HFFc6 (cell line): ENCODE measurements around the gene SORL1-AS1.

Source experiments
- DNase-seq: peaks from one replicate; pipeline ENCODE4 v3.0.0-alpha.2; 2018
- H3K27ac Mint-ChIP-seq: 2 replicates; pipeline ENCODE4 v1.8.0; 2020; ENCODE audit warnings: mild to moderate bottlenecking, mixed read lengths
- H3K27me3 Mint-ChIP-seq: 2 replicates; pipeline ENCODE4 v1.8.0; 2021; ENCODE audit warnings: mild to moderate bottlenecking, moderate library complexity, mixed read lengths; ENCODE audit not compliant: insufficient read depth
- H3K36me3 Mint-ChIP-seq: 2 replicates; pipeline ENCODE4 v1.8.0; 2021; ENCODE audit warnings: low read depth, mixed read lengths
- H3K4me1 Mint-ChIP-seq: 2 replicates; pipeline ENCODE4 v1.8.0; 2020; ENCODE audit warnings: low read depth, mixed read lengths
- H3K4me3 Mint-ChIP-seq: 2 replicates; pipeline ENCODE4 v1.8.0; 2020; ENCODE audit warnings: mild to moderate bottlenecking, moderate library complexity, mixed read lengths
- H3K9me3 Mint-ChIP-seq: 2 replicates; pipeline ENCODE4 v1.8.0; 2020; ENCODE audit warnings: mild to moderate bottlenecking, mixed read lengths
- CTCF ChIP-seq: fragments of 200-600 bp; sonication (generic); IDR thresholded peaks from 2 replicates; pipeline ENCODE4 v1.5.0; 2021; ENCODE audit warnings: antibody characterized with exemption, mild to moderate bottlenecking

SORL1-AS1 gene

GRCh38 chr11:121446752-121447156 lies 6.0 kb downstream of the SORL1-AS1 start:
- no peak overlapping the region for H3K27ac Mint-ChIP-seq

GRCh38 chr11:121445071-121445768 lies 7.5 kb downstream of the SORL1-AS1 start:
- Mint-ChIP-seq H3K9me3 (no peaks in the 10 kb centered on the region), H3K36me3 (no peaks in the 10 kb centered on the region), H3K27ac (no peak overlapping the region), H3K4me3 (no peak overlapping the region), H3K27me3 (peaks cover 14% of the 10 kb centered on the region), H3K4me1 (peaks cover 5% of the 10 kb centered on the region; the same call in 1 of the 2 replicates)
- no peak for DNase-seq
- no peak for TF ChIP-seq CTCF

More at GRCh38 chr11:121446752-121447156, 6.0 kb downstream of the SORL1-AS1 start:
- Mint-ChIP-seq H3K4me3 (no peak overlapping the region), H3K4me1 (peaks cover 5% of the 10 kb centered on the region; the same call in 1 of the 2 replicates), H3K9me3 (no peaks in the 10 kb centered on the region), H3K36me3 (no peaks in the 10 kb centered on the region), H3K27me3 (peaks cover 23% of the 10 kb centered on the region)
- peak; percentile 54 for TF ChIP-seq CTCF
- no peak for DNase-seq

GRCh38 chr11:121444526-121444925 lies 8.2 kb downstream of the SORL1-AS1 start:
- Mint-ChIP-seq H3K27me3 (peaks cover 19% of the 10 kb centered on the region), H3K9me3 (no peaks in the 10 kb centered on the region), H3K27ac (no peak overlapping the region), H3K4me3 (no peak overlapping the region), H3K4me1 (peaks cover 5% of the 10 kb centered on the region; the same call in 1 of the 2 replicates), H3K36me3 (no peaks in the 10 kb centered on the region)
- no peak for DNase-seq
- no peak for TF ChIP-seq CTCF

- no peak for DNase-seq
- peaks cover 5% of the 10 kb centered on the region; the same call in 1 of the 2 replicates for H3K4me1 Mint-ChIP-seq
- H3K27me3 Mint-ChIP-seq: peaks cover 16% of the 10 kb centered on the region
- H3K4me3 Mint-ChIP-seq: no peak overlapping the region
- no peaks in the 10 kb centered on the region for H3K36me3 Mint-ChIP-seq
- H3K9me3 Mint-ChIP-seq: no peaks in the 10 kb centered on the region
- H3K27ac Mint-ChIP-seq: no peak overlapping the region
- no peak for TF ChIP-seq CTCF
Observed at GRCh38 chr11:121443688-121444275, 9.0 kb downstream of the SORL1-AS1 start.

- H3K27me3 Mint-ChIP-seq: peaks cover 16% of the 10 kb centered on the region
- H3K36me3 Mint-ChIP-seq: no peaks in the 10 kb centered on the region
- no peaks in the 10 kb centered on the region for H3K4me1 Mint-ChIP-seq
- H3K4me3 Mint-ChIP-seq: no peak overlapping the region
- H3K27ac Mint-ChIP-seq: no peak overlapping the region
- no peak for TF ChIP-seq CTCF
- H3K9me3 Mint-ChIP-seq: no peaks in the 10 kb centered on the region
- no peak for DNase-seq
Observed at GRCh38 chr11:121441521-121441920, 11.2 kb downstream of the SORL1-AS1 start.
